Natural killer cell (primary cell): Measurements from ENCODE around the gene GAB2. TPM values are rescaled to one million over a fixed set of nuclear protein-coding genes. Genes with fewer than 3 reads are reported as not detected.
A peak's percentile ranks its signal among the peaks of the same experiment; 100 is the strongest.

Experiments used
- ATAC-seq, 3 donors: fragments of 150-1000 bp in 2 of 3; fragments of 200-7000 bp in 1 of 3; cut with Tn5 transposase; 1 replicate in 1 of 3; 2 replicates in 2 of 3; pipeline ENCODE4 v1.10.0; 2021; ENCODE audit warnings: mild to moderate bottlenecking in 2 of 3, moderate library complexity in 2 of 3
- DNase-seq, 2 donors: peaks; one replicate each; pipeline versions ENCODE4 v3.0.0 to v3.0.0-alpha.2; 2013 to 2021; ENCODE audit warnings: mixed read lengths in 1 of 2
- H3K27ac ChIP-seq: one replicate; pipeline ENCODE4 v1.5.1; 2013; ENCODE audit warnings: mild to moderate bottlenecking, low read length
- H3K27me3 ChIP-seq: one replicate; pipeline ENCODE4 v1.6.1; 2013; ENCODE audit warnings: low read length; ENCODE audit not compliant: control insufficient read depth, insufficient read depth
- H3K36me3 ChIP-seq: one replicate; pipeline ENCODE4 v1.6.1; 2013; ENCODE audit warnings: low read length; ENCODE audit not compliant: control insufficient read depth, insufficient read depth
- H3K4me1 ChIP-seq: one replicate; pipeline ENCODE4 v1.6.1; 2013; ENCODE audit warnings: low read length; ENCODE audit not compliant: control insufficient read depth, insufficient read depth
- H3K4me3 ChIP-seq: one replicate; pipeline ENCODE4 v1.5.1; 2013; ENCODE audit warnings: low read length
- H3K9me3 ChIP-seq: one replicate; pipeline ENCODE4 v1.6.1; 2013; ENCODE audit warnings: low read length; ENCODE audit not compliant: control insufficient read depth, insufficient read depth
- H3K27ac Mint-ChIP-seq, 2 donors: one replicate each; pipeline ENCODE4 v1.8.0; 2022; ENCODE audit warnings: mild to moderate bottlenecking in 2 of 2, mixed read lengths in 2 of 2, moderate library complexity in 1 of 2
- H3K27me3 Mint-ChIP-seq, 2 donors: one replicate each; pipeline ENCODE4 v1.8.0; 2022; ENCODE audit warnings: low read depth in 2 of 2, mixed read lengths in 2 of 2
- H3K36me3 Mint-ChIP-seq: one replicate; pipeline ENCODE4 v1.8.0; 2022; ENCODE audit warnings: mixed read lengths
- H3K4me1 Mint-ChIP-seq, 2 donors: one replicate each; pipeline ENCODE4 v1.8.0; 2022; ENCODE audit warnings: mixed read lengths in 2 of 2
- H3K4me3 Mint-ChIP-seq: one replicate; pipeline ENCODE4 v1.8.0; 2022; ENCODE audit warnings: mild to moderate bottlenecking, moderate library complexity, mixed read lengths
- H3K9me3 Mint-ChIP-seq, 2 donors: one replicate each; pipeline ENCODE4 v1.8.0; 2022; ENCODE audit warnings: mixed read lengths in 2 of 2
- WGBS: methylation state at CpG from one replicate; pipeline ENCODE4 v1.1.7; 2013; ENCODE audit warnings: missing lambda C conversion rate; ENCODE audit not compliant: insufficient coverage; 5-methylcytosine and 5-hydroxymethylcytosine counted together
- intact Hi-C: fragments of 100-400 bp; cut with micrococcal nuclease; formaldehyde crosslinking; loops from one replicate; pipeline ENCODE4 v1.14.2; 2022
- total RNA-seq, 4 donors: library from RNA; stranded (reverse); fragments of 120-200 nt in 1 of 4; gene quantifications; one replicate each; pipeline versions ENCODE4 v1.2.3 to v1.2.4, GENCODE V29; 2013 to 2022
- TF ChIP-seq, protein P1 (sequence below): fragments of 200-600 bp; IDR thresholded peaks from one replicate; pipeline ENCODE4 v1.8.0; 2022; ENCODE audit warnings: antibody characterized with exemption

GAB2 gene
- total RNA-seq, 3 donors from 2014 or later (not counting 1 experiment from before 2014, with no cell fraction given): 4.3 to 58.4 (median 8.1) TPM

DNA sequence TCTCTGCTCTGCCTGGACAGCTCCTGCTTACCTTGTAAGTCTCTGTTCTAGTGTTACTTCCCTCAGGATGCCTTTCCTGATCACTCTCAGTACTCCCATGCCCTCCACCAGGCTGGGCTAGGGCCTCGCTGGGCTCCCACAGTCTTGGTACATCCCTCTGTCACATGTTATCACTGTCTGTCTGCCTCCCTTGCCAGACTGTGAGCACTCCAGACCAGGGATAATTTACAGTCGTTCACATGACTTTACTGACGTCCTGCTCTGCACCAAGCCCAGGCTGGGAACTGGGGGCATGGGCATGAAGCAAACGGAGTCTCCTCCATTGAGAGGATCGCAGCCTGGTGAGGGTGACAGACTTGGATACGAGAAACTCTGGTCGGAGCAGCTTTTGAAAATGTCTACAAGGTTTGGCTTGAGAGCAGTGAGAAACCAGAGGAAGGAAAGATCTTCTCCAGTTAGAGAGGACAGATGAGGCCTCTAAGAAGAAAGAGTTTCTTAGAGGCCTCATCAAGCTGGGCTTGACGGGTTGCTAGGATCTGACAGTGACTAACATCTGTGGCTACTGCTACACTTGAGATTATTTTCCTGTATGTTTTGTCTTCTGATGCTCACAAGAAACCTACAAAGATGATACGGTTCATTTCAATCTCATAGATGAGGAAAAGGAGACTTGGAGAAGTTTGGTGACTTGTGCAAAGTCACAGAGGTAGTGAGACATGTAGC is 216.4 kb downstream of the GAB2 start:
- Histone ChIP-seq H3K27ac (no peak overlapping the region), H3K27me3 (no peaks in the 10 kb centered on the region), H3K9me3 (no peaks in the 10 kb centered on the region), H3K36me3 (no peaks in the 10 kb centered on the region), H3K4me1 (peaks cover 18% of the 10 kb centered on the region), H3K4me3 (no peak overlapping the region)
- H3K9me3 Mint-ChIP-seq: no peaks in the 10 kb centered on the region
- ATAC-seq (no peak), DNase-seq (peak in 1 of 2 donors; percentile 43)
- peaks cover 16 to 19% of the 10 kb centered on the region in 2 donors for H3K4me1 Mint-ChIP-seq
- 90% methylated on average over 9 of the region's 9 CpGs for WGBS
- no peaks in the 10 kb centered on the region for H3K36me3 Mint-ChIP-seq
- H3K4me3 Mint-ChIP-seq: no peak overlapping the region
- TF ChIP-seq, protein P1, sequence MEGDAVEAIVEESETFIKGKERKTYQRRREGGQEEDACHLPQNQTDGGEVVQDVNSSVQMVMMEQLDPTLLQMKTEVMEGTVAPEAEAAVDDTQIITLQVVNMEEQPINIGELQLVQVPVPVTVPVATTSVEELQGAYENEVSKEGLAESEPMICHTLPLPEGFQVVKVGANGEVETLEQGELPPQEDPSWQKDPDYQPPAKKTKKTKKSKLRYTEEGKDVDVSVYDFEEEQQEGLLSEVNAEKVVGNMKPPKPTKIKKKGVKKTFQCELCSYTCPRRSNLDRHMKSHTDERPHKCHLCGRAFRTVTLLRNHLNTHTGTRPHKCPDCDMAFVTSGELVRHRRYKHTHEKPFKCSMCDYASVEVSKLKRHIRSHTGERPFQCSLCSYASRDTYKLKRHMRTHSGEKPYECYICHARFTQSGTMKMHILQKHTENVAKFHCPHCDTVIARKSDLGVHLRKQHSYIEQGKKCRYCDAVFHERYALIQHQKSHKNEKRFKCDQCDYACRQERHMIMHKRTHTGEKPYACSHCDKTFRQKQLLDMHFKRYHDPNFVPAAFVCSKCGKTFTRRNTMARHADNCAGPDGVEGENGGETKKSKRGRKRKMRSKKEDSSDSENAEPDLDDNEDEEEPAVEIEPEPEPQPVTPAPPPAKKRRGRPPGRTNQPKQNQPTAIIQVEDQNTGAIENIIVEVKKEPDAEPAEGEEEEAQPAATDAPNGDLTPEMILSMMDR: no peak
- intact Hi-C loops: no loop called here
- H3K27ac Mint-ChIP-seq: peak overlapping the region; percentile 80 to 82
- no peaks in the 10 kb centered on the region for H3K27me3 Mint-ChIP-seq

DNA sequence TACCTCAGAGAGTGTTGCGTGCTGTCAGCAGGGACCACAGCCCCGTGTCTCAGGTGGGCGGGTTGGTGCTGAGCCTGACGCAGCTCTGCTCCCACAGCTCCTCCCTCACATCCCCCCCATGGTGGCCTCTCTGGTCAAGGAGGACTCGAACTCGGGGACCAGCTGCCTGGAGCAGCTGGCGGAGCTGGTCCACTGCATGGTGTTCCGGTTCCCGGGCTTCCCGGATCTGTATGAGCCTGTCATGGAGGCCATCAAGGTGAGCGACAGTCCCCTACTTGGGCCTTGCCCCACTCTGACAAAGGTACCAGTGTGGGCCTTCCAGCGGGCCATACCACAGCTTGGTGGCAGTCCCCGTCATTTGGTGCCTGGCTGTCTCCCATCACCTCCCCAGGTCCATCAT is 217.1 kb downstream of the GAB2 start:
- intact Hi-C loops: no loop called here
- TF ChIP-seq, protein P1: no peak
- Mint-ChIP-seq H3K4me3 (no peak overlapping the region), H3K4me1 (peaks cover 16 to 19% of the 10 kb centered on the region in 2 donors), H3K27ac (peak overlapping the region in 1 of 2 donors; percentile 29), H3K36me3 (no peaks in the 10 kb centered on the region), H3K9me3 (no peaks in the 10 kb centered on the region), H3K27me3 (no peaks in the 10 kb centered on the region)
- Histone ChIP-seq H3K36me3 (no peaks in the 10 kb centered on the region), H3K4me1 (peaks cover 18% of the 10 kb centered on the region), H3K27ac (no peak overlapping the region), H3K4me3 (no peak overlapping the region), H3K27me3 (no peaks in the 10 kb centered on the region), H3K9me3 (no peaks in the 10 kb centered on the region)
- no peak for DNase-seq
- WGBS: 95% methylated on average over 13 of the region's 13 CpGs
- ATAC-seq: no peak

DNA sequence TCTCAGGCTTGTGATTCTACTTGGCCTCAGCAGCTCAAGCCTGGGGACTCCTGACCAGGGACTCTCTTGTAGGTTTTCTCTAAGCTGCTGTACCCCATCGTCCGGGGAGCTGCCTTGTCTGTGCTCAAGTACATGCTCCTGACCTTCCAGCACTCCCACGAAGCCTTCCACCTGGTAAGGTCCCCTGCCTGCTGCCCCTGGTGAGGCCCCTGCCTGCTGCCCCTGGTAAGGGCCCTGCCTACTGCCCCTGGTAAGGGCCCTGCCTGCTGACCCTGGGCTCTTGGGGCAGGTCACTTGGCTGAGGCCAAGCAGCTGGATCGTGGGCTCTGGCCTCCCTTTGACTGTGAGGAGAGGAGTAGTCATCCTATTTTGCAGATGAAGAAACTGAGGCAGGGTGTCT is 217.6 kb downstream of the GAB2 start:
- DNase-seq (no peak), ATAC-seq (no peak)
- Histone ChIP-seq H3K4me1 (peaks cover 18% of the 10 kb centered on the region), H3K36me3 (no peaks in the 10 kb centered on the region), H3K4me3 (no peak overlapping the region), H3K9me3 (no peaks in the 10 kb centered on the region), H3K27me3 (no peaks in the 10 kb centered on the region), H3K27ac (no peak overlapping the region)
- Mint-ChIP-seq H3K9me3 (no peaks in the 10 kb centered on the region), H3K4me3 (no peak overlapping the region), H3K27me3 (no peaks in the 10 kb centered on the region), H3K27ac (peak overlapping the region in 1 of 2 donors; percentile 29), H3K4me1 (peaks cover 16 to 19% of the 10 kb centered on the region in 2 donors), H3K36me3 (no peaks in the 10 kb centered on the region)
- TF ChIP-seq, protein P1: no peak
- WGBS: 90% methylated on average over 4 of the region's 4 CpGs
- intact Hi-C loops: no loop called here

DNA sequence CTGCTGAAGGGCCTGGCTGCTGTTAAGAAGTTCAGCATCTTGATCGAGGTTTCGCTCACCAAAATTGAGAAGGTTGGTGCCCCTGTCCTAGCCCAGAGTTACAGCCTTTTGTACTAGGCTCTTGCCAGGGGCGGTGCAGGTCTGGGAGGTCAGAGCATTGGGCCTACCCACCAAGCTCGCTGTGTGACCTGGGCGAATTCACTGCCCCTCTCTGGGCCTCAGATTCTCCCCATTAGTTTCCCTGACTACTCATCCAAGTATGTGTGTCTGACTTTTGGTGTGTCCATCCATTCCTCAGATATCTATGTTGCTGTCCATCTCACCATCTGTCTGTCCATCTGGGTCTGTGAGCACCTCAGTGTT is 218.0 kb downstream of the GAB2 start:
- H3K4me1 ChIP-seq: peaks cover 18% of the 10 kb centered on the region
- H3K27ac Mint-ChIP-seq: peak overlapping the region in 1 of 2 donors; percentile 29

More for the DNA sequence above, 218.0 kb downstream of the GAB2 start:
- no peak overlapping the region for H3K4me3 ChIP-seq
- no peaks in the 10 kb centered on the region for H3K9me3 ChIP-seq
- H3K27ac ChIP-seq: no peak overlapping the region
- intact Hi-C loops: no loop called here
- TF ChIP-seq, protein P1: no peak
- Mint-ChIP-seq H3K9me3 (no peaks in the 10 kb centered on the region), H3K4me3 (no peak overlapping the region), H3K36me3 (no peaks in the 10 kb centered on the region), H3K4me1 (peaks cover 16 to 19% of the 10 kb centered on the region in 2 donors), H3K27me3 (no peaks in the 10 kb centered on the region)
- WGBS: 96% methylated on average over 5 of the region's 5 CpGs
- DNase-seq: no peak
- no peaks in the 10 kb centered on the region for H3K27me3 ChIP-seq
- no peak for ATAC-seq
- no peaks in the 10 kb centered on the region for H3K36me3 ChIP-seq
